AG04450 (cell line): Measurements from ENCODE around the gene ANKS1B. TPM values are rescaled to one million over a fixed set of nuclear protein-coding genes. Genes with fewer than 3 reads are reported as not detected.

Experiments
- CTCF ChIA-PET: fragments of 300-600, 350-600 bp; formaldehyde crosslinking; extraction: SDS; loops from one replicate; lab custom pipeline; 2022; ENCODE audit warnings: antibody characterized with exemption, inconsistent platforms; lab: Charles Lee
- POLR2A ChIA-PET: fragments of 350-600 bp; formaldehyde crosslinking; extraction: SDS; loops from one replicate; lab custom pipeline; 2021; ENCODE audit warnings: antibody characterized with exemption, inconsistent platforms; lab: Yijun Ruan, JAX
- DNase-seq: peaks from one replicate; pipeline ENCODE4 v3.0.0-alpha.2; 2011; ENCODE audit warnings: low read depth, low spot score
- H3K27ac ChIP-seq: one replicate; pipeline ENCODE4 v1.5.1; 2012; ENCODE audit warnings: low read depth, low read length, control low read depth
- H3K27me3 ChIP-seq: one replicate; pipeline ENCODE4 v1.6.0; 2012; ENCODE audit warnings: low read length; ENCODE audit not compliant: control insufficient read depth, insufficient read depth
- H3K4me3 ChIP-seq: 2 replicates; pipeline ENCODE4 v1.5.1; 2011; ENCODE audit warnings: mild to moderate bottlenecking, low read depth, low read length, control low read depth
- H3K9me3 ChIP-seq: 2 replicates; pipeline ENCODE4 v1.5.1; 2012; ENCODE audit warnings: low read length; ENCODE audit not compliant: control insufficient read depth, insufficient read depth
- polyA plus RNA-seq: library from polyadenylated mRNA; depleted of rRNA; stranded (reverse); fragments of >200 nt; gene quantifications from 2 replicates; pipeline ENCODE4 v1.2.3, GENCODE V29; 2011
- TF ChIP-seq, protein P1 (sequence below): IDR thresholded peaks from 2 replicates; pipeline ENCODE4 v1.5.1; 2011; ENCODE audit warnings: low read depth, low read length, control low read depth, inconsistent platforms

ANKS1B gene
- polyA plus RNA-seq, 1 experiment, result 0.22 TPM

DNA sequence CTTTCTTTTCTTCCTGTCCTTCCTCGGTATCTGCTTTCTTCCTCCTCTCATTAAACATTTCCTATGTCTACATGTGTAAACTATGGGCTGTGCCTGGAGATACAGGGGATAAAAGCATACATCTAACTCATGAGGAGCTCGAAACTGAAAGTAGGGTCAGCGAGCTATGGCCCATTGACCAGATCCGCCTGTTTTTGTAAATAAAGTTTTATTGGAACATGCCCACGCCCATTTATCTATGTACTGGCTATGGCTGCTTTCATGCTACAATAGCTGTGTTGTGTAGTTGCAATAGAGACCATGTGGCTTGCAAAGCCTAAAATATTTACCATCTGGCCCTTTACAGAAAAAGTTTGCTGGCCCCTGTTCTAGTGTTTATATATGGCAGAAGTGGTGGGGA, 838.0 kb downstream of the ANKS1B start:
- CTCF ChIA-PET, result no interaction called here
- no peak for DNase-seq
- Histone ChIP-seq H3K27me3 (no peaks in the 10 kb centered on the region), H3K4me3 (no peak overlapping the region), H3K9me3 (no peaks in the 10 kb centered on the region), H3K27ac (no peak overlapping the region)
- TF ChIP-seq, protein P1, sequence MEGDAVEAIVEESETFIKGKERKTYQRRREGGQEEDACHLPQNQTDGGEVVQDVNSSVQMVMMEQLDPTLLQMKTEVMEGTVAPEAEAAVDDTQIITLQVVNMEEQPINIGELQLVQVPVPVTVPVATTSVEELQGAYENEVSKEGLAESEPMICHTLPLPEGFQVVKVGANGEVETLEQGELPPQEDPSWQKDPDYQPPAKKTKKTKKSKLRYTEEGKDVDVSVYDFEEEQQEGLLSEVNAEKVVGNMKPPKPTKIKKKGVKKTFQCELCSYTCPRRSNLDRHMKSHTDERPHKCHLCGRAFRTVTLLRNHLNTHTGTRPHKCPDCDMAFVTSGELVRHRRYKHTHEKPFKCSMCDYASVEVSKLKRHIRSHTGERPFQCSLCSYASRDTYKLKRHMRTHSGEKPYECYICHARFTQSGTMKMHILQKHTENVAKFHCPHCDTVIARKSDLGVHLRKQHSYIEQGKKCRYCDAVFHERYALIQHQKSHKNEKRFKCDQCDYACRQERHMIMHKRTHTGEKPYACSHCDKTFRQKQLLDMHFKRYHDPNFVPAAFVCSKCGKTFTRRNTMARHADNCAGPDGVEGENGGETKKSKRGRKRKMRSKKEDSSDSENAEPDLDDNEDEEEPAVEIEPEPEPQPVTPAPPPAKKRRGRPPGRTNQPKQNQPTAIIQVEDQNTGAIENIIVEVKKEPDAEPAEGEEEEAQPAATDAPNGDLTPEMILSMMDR, result no peak
- POLR2A ChIA-PET, result no interaction called here

DNA sequence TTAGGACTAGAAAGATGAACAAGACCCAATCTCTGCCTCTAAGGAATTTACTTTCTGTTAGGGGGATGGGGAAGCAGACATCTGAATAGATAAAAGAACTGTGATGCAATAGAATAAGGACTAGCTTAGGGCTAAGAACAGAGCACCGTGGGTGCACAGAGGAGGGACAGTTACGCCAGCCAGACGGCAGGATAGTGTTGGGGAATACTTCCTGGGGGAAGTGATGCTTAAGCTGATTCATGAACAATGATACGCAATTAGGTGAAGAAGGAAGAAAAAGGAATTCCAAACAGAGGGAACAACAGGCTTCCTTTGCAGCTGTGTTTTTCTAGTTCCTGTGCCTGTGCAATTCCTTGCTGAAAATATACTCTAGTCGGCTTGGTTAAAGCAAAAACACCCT, 838.6 kb downstream of the ANKS1B start:
- Histone ChIP-seq H3K9me3 (no peaks in the 10 kb centered on the region), H3K27me3 (no peaks in the 10 kb centered on the region), H3K4me3 (no peak overlapping the region), H3K27ac (no peak overlapping the region)
- no peak for DNase-seq
- POLR2A ChIA-PET, result no interaction called here
- CTCF ChIA-PET, result no interaction called here
- TF ChIP-seq, protein P1, result no peak

DNA sequence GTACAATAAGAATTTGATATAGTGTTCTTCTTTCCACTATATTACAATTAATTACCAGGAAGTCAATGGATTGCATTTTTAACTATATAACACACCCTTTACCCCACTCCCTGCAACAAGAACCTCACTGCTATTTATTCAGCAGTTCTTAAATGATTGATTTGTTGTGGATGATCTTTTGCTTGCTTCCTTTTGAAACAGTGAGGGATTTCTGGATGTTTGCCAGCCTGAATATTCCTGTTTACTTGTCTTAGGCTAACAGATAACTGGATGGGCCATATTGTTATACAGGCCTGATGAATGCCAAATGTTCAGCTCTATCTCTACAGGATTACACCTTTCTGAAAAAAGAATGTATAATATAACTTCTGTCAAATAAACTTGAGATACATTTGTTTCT, 842.1 kb downstream of the ANKS1B start:
- DNase-seq, result no peak
- TF ChIP-seq, protein P1, result no peak
- CTCF ChIA-PET, result no interaction called here
- POLR2A ChIA-PET, result no interaction called here
- no peak overlapping the region for H3K4me3 ChIP-seq
- H3K27ac ChIP-seq, result no peak overlapping the region
- no peaks in the 10 kb centered on the region for H3K9me3 ChIP-seq
- no peaks in the 10 kb centered on the region for H3K27me3 ChIP-seq

DNA sequence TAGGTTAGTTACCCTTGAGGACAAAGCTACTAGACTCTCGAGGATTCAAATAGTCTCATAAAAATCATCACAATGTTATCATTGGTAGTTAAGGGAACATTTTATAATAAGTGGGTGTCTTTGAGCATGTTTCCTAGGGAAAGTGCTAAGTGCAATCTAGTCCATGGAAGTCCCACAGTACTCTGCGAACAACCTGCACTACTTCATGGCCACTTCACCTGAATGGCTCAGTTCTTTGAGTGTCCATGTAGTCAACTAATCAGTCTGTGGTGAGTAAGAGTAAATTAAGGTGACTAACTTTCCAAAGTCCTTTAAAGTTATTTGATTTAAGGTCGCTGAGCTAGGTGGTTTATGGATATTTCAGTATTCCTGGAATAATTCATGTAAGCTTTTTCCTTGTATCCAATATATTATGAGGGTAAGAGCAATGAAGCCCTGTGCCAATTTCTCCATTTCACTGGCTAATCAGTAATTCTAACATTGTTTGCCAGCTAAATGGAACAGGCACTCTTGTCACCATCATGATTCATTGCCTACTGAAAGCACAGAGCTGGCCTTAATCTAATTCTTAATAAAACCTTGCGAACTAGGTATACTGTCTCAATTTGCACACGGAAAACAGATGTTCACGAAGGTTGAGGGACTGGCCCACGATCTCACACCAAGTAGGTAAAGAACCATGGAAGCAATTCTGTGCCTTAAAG, 844.6 kb downstream of the ANKS1B start:
- Histone ChIP-seq H3K4me3 (no peak overlapping the region), H3K27me3 (no peaks in the 10 kb centered on the region), H3K9me3 (no peaks in the 10 kb centered on the region), H3K27ac (no peak overlapping the region)
- TF ChIP-seq, protein P1, result no peak
- no peak for DNase-seq
- ChIA-PET POLR2A (no interaction called here), CTCF (no interaction called here)

DNA sequence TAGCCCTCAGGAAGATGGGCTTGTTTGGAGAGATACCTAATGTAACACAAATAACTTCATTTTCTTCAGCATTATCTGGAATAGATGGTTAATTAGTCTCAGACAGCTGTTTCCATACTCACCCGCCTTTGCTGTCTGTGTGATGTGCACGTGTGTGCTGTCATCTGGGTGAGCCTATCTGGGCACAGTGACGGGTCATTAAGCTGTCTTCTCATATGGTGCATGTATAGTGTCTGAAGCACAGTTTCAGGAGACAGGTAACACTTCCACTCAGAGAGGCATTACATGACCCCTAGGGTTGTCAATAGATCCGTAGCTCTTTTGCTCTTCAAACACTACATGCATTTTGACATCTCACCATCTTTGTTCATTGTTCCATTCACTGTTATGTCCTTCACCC, 846.3 kb downstream of the ANKS1B start:
- no peaks in the 10 kb centered on the region for H3K9me3 ChIP-seq
- no peak for DNase-seq
- no peak overlapping the region for H3K4me3 ChIP-seq
- H3K27me3 ChIP-seq, result no peaks in the 10 kb centered on the region
- H3K27ac ChIP-seq, result no peak overlapping the region
- ChIA-PET POLR2A (no interaction called here), CTCF (no interaction called here)
- TF ChIP-seq, protein P1, result no peak
